H9 (cell line): ENCODE measurements around the gene KBTBD12. TPM values are rescaled to one million over a fixed set of nuclear protein-coding genes. Genes with fewer than 3 reads are reported as not detected.

Experiments used
- DNase-seq: peaks from one replicate; pipeline ENCODE4 v3.0.0-alpha.2; 2017
- H2AFZ ChIP-seq: one replicate; pipeline ENCODE4 v1.6.1; 2013; ENCODE audit warnings: mild to moderate bottlenecking, low read length, control low read depth, moderate library complexity
- H2AK5ac ChIP-seq: 2 replicates; pipeline ENCODE4 v1.6.1; 2013; ENCODE audit warnings: low read length, control low read depth, mixed read lengths; ENCODE audit not compliant: insufficient read length
- H2BK120ac ChIP-seq: one replicate; pipeline ENCODE4 v1.6.1; 2013; ENCODE audit warnings: low read depth, mild to moderate bottlenecking, low read length, control low read depth, inconsistent platforms; ENCODE audit not compliant: poor library complexity, severe bottlenecking
- H2BK12ac ChIP-seq: 2 replicates; pipeline ENCODE4 v1.6.1; 2013; ENCODE audit warnings: low read length, control low read depth, mixed read lengths, low read depth; ENCODE audit not compliant: insufficient read length
- H2BK15ac ChIP-seq: 2 replicates; pipeline ENCODE4 v1.6.1; 2013; ENCODE audit warnings: low read depth, low read length, control low read depth
- H2BK20ac ChIP-seq: one replicate; pipeline ENCODE4 v1.6.1; 2013; ENCODE audit warnings: low read depth, mild to moderate bottlenecking, low read length, control low read depth, inconsistent platforms; ENCODE audit not compliant: poor library complexity, severe bottlenecking
- H2BK5ac ChIP-seq: 2 replicates; pipeline ENCODE4 v1.6.1; 2013; ENCODE audit warnings: low read length, control low read depth, mixed read lengths; ENCODE audit not compliant: insufficient read length
- H3K14ac ChIP-seq: 2 replicates; pipeline ENCODE4 v1.6.1; 2013; ENCODE audit warnings: low read length, control low read depth; ENCODE audit not compliant: insufficient read depth
- H3K18ac ChIP-seq: 2 replicates; pipeline ENCODE4 v1.6.1; 2013; ENCODE audit warnings: low read depth, mild to moderate bottlenecking, mixed read lengths, low read length, control low read depth; ENCODE audit not compliant: insufficient read length
- H3K23ac ChIP-seq: 2 replicates; pipeline ENCODE4 v1.6.1; 2013; ENCODE audit warnings: low read length, control low read depth, mixed read lengths, low read depth; ENCODE audit not compliant: insufficient read length
- H3K23me2 ChIP-seq: 2 replicates; pipeline ENCODE4 v1.6.1; 2013; ENCODE audit warnings: low read depth, mild to moderate bottlenecking, mixed read lengths, low read length, control low read depth; ENCODE audit not compliant: insufficient read length, poor library complexity, severe bottlenecking
- H3K27ac ChIP-seq: 2 replicates; pipeline ENCODE4 v1.5.1; 2013; ENCODE audit warnings: low read length, control low read depth, mixed read lengths, low read depth; ENCODE audit not compliant: insufficient read length
- H3K27me3 ChIP-seq: 2 replicates; pipeline ENCODE4 v1.6.1; 2013; ENCODE audit warnings: low read length, control low read depth, inconsistent platforms; ENCODE audit not compliant: insufficient read depth
- H3K4ac ChIP-seq: 2 replicates; pipeline ENCODE4 v1.6.1; 2013; ENCODE audit warnings: low read depth, mild to moderate bottlenecking, control low read depth, inconsistent platforms, low read length, moderate library complexity
- H3K4me1 ChIP-seq: 2 replicates; pipeline ENCODE4 v1.6.1; 2013; ENCODE audit warnings: low read length, control low read depth, inconsistent platforms; ENCODE audit not compliant: insufficient read depth
- H3K4me2 ChIP-seq: 2 replicates; pipeline ENCODE4 v1.6.1; 2013; ENCODE audit warnings: low read length, control low read depth, mixed read lengths; ENCODE audit not compliant: insufficient read length, insufficient read depth
- H3K56ac ChIP-seq: 2 replicates; pipeline ENCODE4 v1.6.1; 2013; ENCODE audit warnings: low read depth, mild to moderate bottlenecking, mixed read lengths, low read length, control low read depth; ENCODE audit not compliant: insufficient read length
- H3K79me1 ChIP-seq: 2 replicates; pipeline ENCODE4 v1.6.1; 2013; ENCODE audit warnings: low read depth, mild to moderate bottlenecking, moderate library complexity, low read length, control low read depth, inconsistent platforms; ENCODE audit not compliant: insufficient read depth, poor library complexity, severe bottlenecking
- H3K79me2 ChIP-seq: 2 replicates; pipeline ENCODE4 v1.6.1; 2013; ENCODE audit warnings: low read length, control low read depth, inconsistent platforms; ENCODE audit not compliant: insufficient read depth
- H3K9ac ChIP-seq: 2 replicates; pipeline ENCODE4 v1.6.1; 2013; ENCODE audit warnings: low read length, control low read depth, mixed read lengths; ENCODE audit not compliant: insufficient read length; ENCODE audit errors: extremely low read depth
- H3K9me3 ChIP-seq: one replicate; pipeline ENCODE4 v1.6.1; 2013; ENCODE audit warnings: low read depth, low read length, inconsistent platforms; ENCODE audit not compliant: control insufficient read depth
- H3T11ph ChIP-seq: one replicate; pipeline ENCODE4 v1.6.1; 2013; ENCODE audit warnings: mild to moderate bottlenecking, low read length, control low read depth, inconsistent platforms
- H4K20me1 ChIP-seq: one replicate; pipeline ENCODE4 v1.6.1; 2013; ENCODE audit not compliant: control insufficient read depth, insufficient read length, insufficient read depth
- H4K5ac ChIP-seq: 2 replicates; pipeline ENCODE4 v1.6.1; 2013; ENCODE audit warnings: low read depth, mild to moderate bottlenecking, mixed read lengths, low read length, control low read depth; ENCODE audit not compliant: insufficient read length
- H4K8ac ChIP-seq: replicated peaks from 2 replicates; pipeline ENCODE4 v1.6.1; 2013; ENCODE audit warnings: low read length, control low read depth, mixed read lengths, low read depth; ENCODE audit not compliant: insufficient read length
- H4K91ac ChIP-seq: 2 replicates; pipeline ENCODE4 v1.6.1; 2013; ENCODE audit warnings: low read depth, mild to moderate bottlenecking, moderate library complexity, mixed read lengths, low read length, control low read depth; ENCODE audit not compliant: insufficient read length
- H3K27ac Mint-ChIP-seq, 3 experiments: 2 replicates in 2 of 3; 3 replicates in 1 of 3; pipeline ENCODE4 v1.8.0; 2020 to 2021; ENCODE audit warnings: mixed read lengths in 3 of 3, mild to moderate bottlenecking in 1 of 3, moderate library complexity in 1 of 3
- H3K27me3 Mint-ChIP-seq: 2 replicates; pipeline ENCODE4 v1.8.0; 2021; ENCODE audit warnings: low read depth, mild to moderate bottlenecking, moderate library complexity, mixed read lengths
- H3K36me3 Mint-ChIP-seq, 3 experiments: 2 replicates in 2 of 3; 3 replicates in 1 of 3; pipeline ENCODE4 v1.8.0; 2020 to 2021; ENCODE audit warnings: low read depth in 3 of 3, mixed read lengths in 3 of 3; ENCODE audit not compliant: insufficient read depth in 1 of 3
- H3K4me1 Mint-ChIP-seq, 2 experiments: 2 replicates each; pipeline ENCODE4 v1.8.0; 2020; ENCODE audit warnings: mixed read lengths in 2 of 2
- H3K4me3 Mint-ChIP-seq, 2 experiments: 2 replicates in 1 of 2; 3 replicates in 1 of 2; pipeline ENCODE4 v1.8.0; 2020 to 2021; ENCODE audit warnings: mild to moderate bottlenecking in 2 of 2, mixed read lengths in 2 of 2, moderate library complexity in 1 of 2
- H3K9me3 Mint-ChIP-seq, 2 experiments: 2 replicates in 1 of 2; 3 replicates in 1 of 2; pipeline ENCODE4 v1.8.0; 2020; ENCODE audit warnings: mild to moderate bottlenecking in 2 of 2, mixed read lengths in 2 of 2, moderate library complexity in 1 of 2
- WGBS: extraction: QIAGEN DNeasy Blood & Tissue Kit; methylation state at CpG from one replicate; pipeline ENCODE4 v1.1.7; 2013; ENCODE audit warnings: missing lambda C conversion rate, low lambda C conversion rate, mixed read lengths; ENCODE audit not compliant: insufficient read length; ENCODE audit errors: extremely low coverage; 5-methylcytosine and 5-hydroxymethylcytosine counted together
- total RNA-seq: library from RNA; stranded (reverse); gene quantifications from 2 replicates; pipeline ENCODE4 v1.2.1, GENCODE V29; 2021
- TF ChIP-seq, protein P1 (sequence below): fragments of 200-600 bp; sonication (generic); conservative IDR thresholded peaks from 3 replicates; pipeline ENCODE4 v1.8.0; 2021; ENCODE audit warnings: antibody characterized with exemption, mild to moderate bottlenecking

Gene KBTBD12
- total RNA-seq, 1 experiment from 2014 or later = not detected

DNA sequence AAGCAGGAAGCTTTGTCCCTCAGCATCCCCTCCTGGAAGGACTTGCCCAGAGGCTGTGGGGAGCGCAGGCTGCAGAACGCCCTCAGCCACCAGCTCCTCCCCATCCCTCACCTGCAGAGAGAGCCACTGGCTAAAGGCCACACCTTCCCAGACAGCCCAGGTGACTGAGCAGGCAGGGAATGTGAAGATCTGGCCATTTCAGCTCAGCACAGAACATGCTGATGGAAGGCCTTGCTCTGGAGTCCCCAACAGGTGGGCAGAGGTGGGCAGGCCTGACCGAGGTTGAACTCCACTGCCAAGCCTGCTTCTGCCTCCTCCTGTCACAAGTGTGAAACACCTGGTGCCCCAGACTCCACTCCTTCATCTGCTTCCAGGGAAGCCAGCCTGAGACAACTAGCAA lies 86.5 kb downstream of the KBTBD12 start:
- peak; percentile 78 for DNase-seq
- no peaks in the 10 kb centered on the region for H3K79me2 ChIP-seq
- H3K27me3 ChIP-seq = no peaks in the 10 kb centered on the region
- H3K9me3 ChIP-seq = no peaks in the 10 kb centered on the region
- no peak overlapping the region for H2BK5ac ChIP-seq
- Mint-ChIP-seq H3K27me3 (peaks cover 30% of the 10 kb centered on the region), H3K36me3 (no peaks in the 10 kb centered on the region; a peak in 1 of 7 replicates), H3K4me1 (peaks cover 14 to 22% of the 10 kb centered on the region in 2 experiments), H3K27ac (no peak overlapping the region), H3K9me3 (peaks cover 0 to 7% of the 10 kb centered on the region in 2 experiments; a peak in 2 of 5 replicates), H3K4me3 (no peak overlapping the region)
- no peak overlapping the region for H3K4ac ChIP-seq
- no peak overlapping the region for H2BK20ac ChIP-seq
- no peak overlapping the region for H2BK120ac ChIP-seq
- H3K27ac ChIP-seq = no peak overlapping the region
- no peak overlapping the region for H4K91ac ChIP-seq
- H3K4me1 ChIP-seq = no peaks in the 10 kb centered on the region
- H3K14ac ChIP-seq = no peak overlapping the region
- peaks cover 5% of the 10 kb centered on the region for H3K23me2 ChIP-seq
- H2AK5ac ChIP-seq = no peak overlapping the region
- WGBS = no CpG with 5 or more reads among the region's 3 CpGs
- H4K20me1 ChIP-seq = no peaks in the 10 kb centered on the region
- H3K79me1 ChIP-seq = no peaks in the 10 kb centered on the region
- H4K8ac ChIP-seq = no peak overlapping the region
- H3K4me2 ChIP-seq = no peak overlapping the region
- H3K56ac ChIP-seq = no peak overlapping the region
- no peak overlapping the region for H2BK12ac ChIP-seq
- H2AFZ ChIP-seq = no peak overlapping the region
- TF ChIP-seq, protein P1, sequence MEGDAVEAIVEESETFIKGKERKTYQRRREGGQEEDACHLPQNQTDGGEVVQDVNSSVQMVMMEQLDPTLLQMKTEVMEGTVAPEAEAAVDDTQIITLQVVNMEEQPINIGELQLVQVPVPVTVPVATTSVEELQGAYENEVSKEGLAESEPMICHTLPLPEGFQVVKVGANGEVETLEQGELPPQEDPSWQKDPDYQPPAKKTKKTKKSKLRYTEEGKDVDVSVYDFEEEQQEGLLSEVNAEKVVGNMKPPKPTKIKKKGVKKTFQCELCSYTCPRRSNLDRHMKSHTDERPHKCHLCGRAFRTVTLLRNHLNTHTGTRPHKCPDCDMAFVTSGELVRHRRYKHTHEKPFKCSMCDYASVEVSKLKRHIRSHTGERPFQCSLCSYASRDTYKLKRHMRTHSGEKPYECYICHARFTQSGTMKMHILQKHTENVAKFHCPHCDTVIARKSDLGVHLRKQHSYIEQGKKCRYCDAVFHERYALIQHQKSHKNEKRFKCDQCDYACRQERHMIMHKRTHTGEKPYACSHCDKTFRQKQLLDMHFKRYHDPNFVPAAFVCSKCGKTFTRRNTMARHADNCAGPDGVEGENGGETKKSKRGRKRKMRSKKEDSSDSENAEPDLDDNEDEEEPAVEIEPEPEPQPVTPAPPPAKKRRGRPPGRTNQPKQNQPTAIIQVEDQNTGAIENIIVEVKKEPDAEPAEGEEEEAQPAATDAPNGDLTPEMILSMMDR = no peak
- H3K9ac ChIP-seq = no peak overlapping the region
- H3K18ac ChIP-seq = no peak overlapping the region
- H3T11ph ChIP-seq = no peak overlapping the region
- no peak overlapping the region for H3K23ac ChIP-seq
- H2BK15ac ChIP-seq = no peak overlapping the region
- no peak overlapping the region for H4K5ac ChIP-seq
